ENCODE measurements around the gene GPR4.
"Not testable (repeated sequence)": the region's sequence is repeated elsewhere in the genome, so short reads cannot be mapped to it uniquely, and the experiment has no call there.

Gene GPR4

GRCh38 chr19:45629704-45630103, 27.7 kb upstream of the GPR4 start:
- no peak for DNase-seq
- in situ Hi-C loops (cut with HindIII; ENCODE audit: low pct_ligation_motif_present, low pct_unique_long_range_greater_than_20kb, low sequenced_read_pairs): no loop called here

- in situ Hi-C loops (cut with HindIII; ENCODE audit: low pct_ligation_motif_present, low pct_unique_long_range_greater_than_20kb, low sequenced_read_pairs); DNase-seq: not testable (repeated sequence)
Measured at GRCh38 chr19:45628219-45628618, 26.2 kb upstream of the GPR4 start.

GRCh38 chr19:45623984-45624383, 22.0 kb upstream of the GPR4 start:
- in situ Hi-C loops (cut with HindIII; ENCODE audit: low pct_ligation_motif_present, low pct_unique_long_range_greater_than_20kb, low sequenced_read_pairs): no loop called here
- DNase-seq: no peak

- in situ Hi-C loops (cut with HindIII; ENCODE audit: low pct_ligation_motif_present, low pct_unique_long_range_greater_than_20kb, low sequenced_read_pairs): no loop called here
- DNase-seq: no peak
Measured at GRCh38 chr19:45621976-45622503, 20.0 kb upstream of the GPR4 start.

- in situ Hi-C loops (cut with HindIII; ENCODE audit: low pct_ligation_motif_present, low pct_unique_long_range_greater_than_20kb, low sequenced_read_pairs): no loop called here
- no peak for DNase-seq
Measured at GRCh38 chr19:45621389-45621788, 19.4 kb upstream of the GPR4 start.

- in situ Hi-C loops (cut with HindIII; ENCODE audit: low pct_ligation_motif_present, low pct_unique_long_range_greater_than_20kb, low sequenced_read_pairs): no loop called here
- no peak for DNase-seq
Measured at GRCh38 chr19:45616704-45617017, 14.6 kb upstream of the GPR4 start.

GRCh38 chr19:45615795-45616703, 14.0 kb upstream of the GPR4 start:
- DNase-seq: peak; percentile 85

GRCh38 chr19:45615056-45615455, 13.0 kb upstream of the GPR4 start:
- DNase-seq; in situ Hi-C loops (cut with HindIII; ENCODE audit: low pct_ligation_motif_present, low pct_unique_long_range_greater_than_20kb, low sequenced_read_pairs): not testable (repeated sequence)

More at GRCh38 chr19:45615795-45616703, 14.0 kb upstream of the GPR4 start:
- in situ Hi-C loops (cut with HindIII; ENCODE audit: low pct_ligation_motif_present, low pct_unique_long_range_greater_than_20kb, low sequenced_read_pairs): no loop called here

- in situ Hi-C loops (cut with HindIII; ENCODE audit: low pct_ligation_motif_present, low pct_unique_long_range_greater_than_20kb, low sequenced_read_pairs): no loop called here
- peak; percentile 86 for DNase-seq
Measured at GRCh38 chr19:45613926-45614725, 12.1 kb upstream of the GPR4 start.

- DNase-seq: no peak
- in situ Hi-C loops (cut with HindIII; ENCODE audit: low pct_ligation_motif_present, low pct_unique_long_range_greater_than_20kb, low sequenced_read_pairs): no loop called here
Measured at GRCh38 chr19:45608948-45609347, 6.9 kb upstream of the GPR4 start.

- peak; percentile 76 for DNase-seq
Measured at GRCh38 chr19:45607071-45608029, 5.3 kb upstream of the GPR4 start.

GRCh38 chr19:45601115-45601514, 897 bp downstream of the GPR4 start:
- no peak for DNase-seq
- in situ Hi-C loops (cut with HindIII; ENCODE audit: low pct_ligation_motif_present, low pct_unique_long_range_greater_than_20kb, low sequenced_read_pairs): no loop called here

More at GRCh38 chr19:45607071-45608029, 5.3 kb upstream of the GPR4 start:
- in situ Hi-C loops (cut with HindIII; ENCODE audit: low pct_ligation_motif_present, low pct_unique_long_range_greater_than_20kb, low sequenced_read_pairs): no loop called here

- no peak for DNase-seq
- in situ Hi-C loops (cut with HindIII; ENCODE audit: low pct_ligation_motif_present, low pct_unique_long_range_greater_than_20kb, low sequenced_read_pairs): no loop called here
Measured at GRCh38 chr19:45600340-45600885, 1.6 kb downstream of the GPR4 start.

GRCh38 chr19:45599286-45599685, 2.7 kb downstream of the GPR4 start:
- in situ Hi-C loops (cut with HindIII; ENCODE audit: low pct_ligation_motif_present, low pct_unique_long_range_greater_than_20kb, low sequenced_read_pairs): no loop called here
- DNase-seq: no peak

- no peak for DNase-seq
- in situ Hi-C loops (cut with HindIII; ENCODE audit: low pct_ligation_motif_present, low pct_unique_long_range_greater_than_20kb, low sequenced_read_pairs): no loop called here
Measured at GRCh38 chr19:45598267-45599001, 3.6 kb downstream of the GPR4 start.

GRCh38 chr19:45597425-45598111, 4.4 kb downstream of the GPR4 start:
- no peak for DNase-seq
- in situ Hi-C loops (cut with HindIII; ENCODE audit: low pct_ligation_motif_present, low pct_unique_long_range_greater_than_20kb, low sequenced_read_pairs): no loop called here

GRCh38 chr19:45595814-45596213, 6.2 kb downstream of the GPR4 start:
- DNase-seq: no peak
- in situ Hi-C loops (cut with HindIII; ENCODE audit: low pct_ligation_motif_present, low pct_unique_long_range_greater_than_20kb, low sequenced_read_pairs): no loop called here
